T-helper 9 cell (primary cell): ENCODE measurements around the gene MEIOSIN.
"Not testable (repeated sequence)": the region's sequence is repeated elsewhere in the genome, so short reads cannot be mapped to it uniquely, and the experiment has no call there.

Experiments
- DNase-seq: peaks from one replicate; pipeline ENCODE4 v3.0.0-alpha.2; 2020

The MEIOSIN gene

DNA sequence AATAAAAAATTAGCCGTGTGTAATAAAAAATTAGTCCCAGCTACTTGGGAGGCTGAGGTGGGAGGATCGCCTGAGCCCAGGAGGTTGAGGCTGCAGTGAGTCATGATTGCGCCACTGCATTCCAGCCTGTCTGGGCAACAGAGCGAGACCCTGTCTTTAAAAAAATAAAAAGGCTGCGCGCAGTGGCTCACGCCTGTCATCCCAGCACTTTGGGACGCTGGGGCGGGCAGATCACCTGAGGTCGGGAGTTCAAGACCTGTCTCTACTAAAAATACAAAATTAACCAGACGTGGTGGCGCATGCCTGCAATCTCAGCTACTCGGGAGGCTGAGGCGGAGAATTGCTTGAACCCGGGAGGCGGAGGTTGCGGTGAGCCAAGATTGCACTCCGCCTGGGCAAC is 4.6 kb upstream of the MEIOSIN start:
- not testable (repeated sequence) for DNase-seq

GRCh38 chr19:45729800-45730290 is 3.4 kb upstream of the MEIOSIN start:
- no peak for DNase-seq

DNA sequence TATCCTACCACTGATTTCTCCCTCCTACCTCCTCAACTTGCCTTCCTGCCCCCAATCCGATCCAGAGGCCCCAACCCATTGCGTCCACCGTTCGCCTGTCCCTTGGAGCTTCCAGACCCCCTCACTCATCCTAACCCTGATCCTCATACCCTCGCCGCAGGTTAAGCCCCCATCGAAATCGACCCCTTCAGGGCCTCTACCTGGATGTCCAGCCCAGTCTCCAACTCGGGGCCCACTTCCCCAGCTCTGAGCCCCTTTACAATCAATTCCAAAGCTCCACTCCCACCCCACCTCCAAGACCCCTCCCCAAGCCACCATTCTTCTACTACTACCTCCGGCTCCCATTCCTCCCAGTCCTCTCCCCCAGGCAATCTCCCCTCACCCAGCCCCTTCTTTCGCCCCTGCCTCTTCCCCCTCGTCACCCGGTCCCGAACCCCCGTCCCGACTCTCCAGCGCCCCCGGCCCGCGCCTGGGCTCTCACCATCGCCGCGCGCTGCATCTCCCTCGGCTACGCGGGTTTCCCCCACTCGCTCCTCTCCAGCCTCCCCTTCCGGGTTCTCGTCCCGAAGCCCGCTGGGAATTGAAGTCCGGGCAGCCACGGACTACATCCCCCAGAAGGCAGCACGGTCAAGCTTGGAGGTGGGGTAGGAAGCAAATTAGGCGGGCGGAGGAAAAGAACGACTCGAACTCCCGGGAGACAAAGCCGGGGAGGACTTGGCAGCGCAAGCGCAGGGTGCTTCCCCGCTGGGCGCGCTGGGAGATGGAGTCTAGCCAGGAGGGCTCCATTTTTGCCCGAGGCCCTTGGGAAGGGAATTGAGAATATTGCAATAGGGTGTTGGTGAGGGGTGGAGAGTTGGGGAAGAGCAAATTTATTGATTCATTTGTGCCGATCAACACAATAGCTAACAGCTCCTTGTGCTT is 2.6 kb upstream of the MEIOSIN start, which contains the start of gene FBXO46:
Gene FBXO46 (minus strand): TSS at position 529 of the 921 bp plus-strand sequence. CDS start 17,401 bp downstream, outside the sequence.
- DNase-seq: peak; percentile 87

DNA sequence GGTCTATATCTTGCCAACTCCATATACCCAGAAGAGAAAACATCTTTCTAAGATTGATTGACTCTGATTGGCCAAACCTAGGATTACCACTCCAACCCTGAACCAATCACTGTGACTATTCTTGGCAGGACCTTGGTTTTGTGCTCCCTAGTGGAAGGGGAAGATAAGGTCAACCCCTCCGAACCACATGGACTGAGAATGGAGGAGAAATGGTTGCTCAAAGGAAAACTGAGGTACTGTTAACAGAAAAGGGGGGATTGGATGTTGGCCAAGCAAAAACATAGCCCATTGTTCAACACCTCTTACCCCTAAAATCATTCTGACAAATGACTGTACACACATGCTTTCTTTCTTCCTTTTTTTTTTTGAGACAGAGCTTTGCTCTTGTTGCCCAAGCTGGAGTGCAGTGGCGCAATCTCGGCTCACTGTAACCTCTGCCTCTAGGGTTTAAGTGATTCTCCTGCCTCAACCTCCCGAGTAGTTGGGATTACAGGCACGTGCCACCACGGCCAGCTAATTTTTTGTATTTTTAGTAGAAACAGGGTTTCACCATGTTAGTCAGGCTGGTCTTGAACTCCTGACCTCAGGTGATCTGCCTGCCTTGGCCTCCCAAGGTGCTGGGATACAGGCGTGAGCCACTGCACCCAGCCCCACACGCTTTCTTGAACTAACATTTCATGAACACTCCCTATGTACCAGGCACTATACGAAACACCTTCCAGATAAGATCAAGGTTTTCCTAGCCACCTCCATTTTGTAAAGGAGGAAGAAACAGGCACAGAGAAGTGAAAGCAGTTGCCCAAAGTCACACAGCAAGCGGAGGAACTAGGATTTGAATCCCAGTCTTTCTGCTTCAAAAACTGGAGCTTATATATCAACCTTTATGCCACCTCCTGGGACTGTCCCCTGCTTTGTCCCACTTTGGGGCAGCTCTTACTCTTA is 6.5 kb downstream of the MEIOSIN start:
- DNase-seq: no peak

- no peak for DNase-seq
These were observed 9.7 kb downstream of the MEIOSIN start for GRCh38 chr19:45742969-45743368.

DNA sequence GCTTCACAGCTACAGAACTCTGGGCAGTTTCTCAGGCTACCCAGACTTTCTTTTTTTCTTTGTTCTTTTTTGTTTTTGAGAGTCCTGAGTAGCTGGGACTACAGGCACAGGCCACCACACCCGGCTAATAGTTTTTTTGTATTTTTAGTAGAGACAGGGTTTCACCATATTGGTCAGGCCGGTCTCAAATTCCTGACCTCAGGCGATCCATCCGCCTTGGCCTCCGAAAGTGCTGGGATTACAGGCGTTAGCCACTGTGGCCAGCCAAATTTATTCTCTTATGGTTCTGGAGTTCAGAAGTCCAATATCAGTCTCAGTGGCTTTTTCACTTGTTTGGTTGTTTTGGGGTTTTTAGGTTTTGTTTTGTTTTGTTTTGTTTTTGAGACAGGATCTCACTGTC is 12.4 kb downstream of the MEIOSIN start:
- no peak for DNase-seq

- no peak for DNase-seq
These were observed 13.6 kb downstream of the MEIOSIN start for GRCh38 chr19:45746866-45747265.

DNA sequence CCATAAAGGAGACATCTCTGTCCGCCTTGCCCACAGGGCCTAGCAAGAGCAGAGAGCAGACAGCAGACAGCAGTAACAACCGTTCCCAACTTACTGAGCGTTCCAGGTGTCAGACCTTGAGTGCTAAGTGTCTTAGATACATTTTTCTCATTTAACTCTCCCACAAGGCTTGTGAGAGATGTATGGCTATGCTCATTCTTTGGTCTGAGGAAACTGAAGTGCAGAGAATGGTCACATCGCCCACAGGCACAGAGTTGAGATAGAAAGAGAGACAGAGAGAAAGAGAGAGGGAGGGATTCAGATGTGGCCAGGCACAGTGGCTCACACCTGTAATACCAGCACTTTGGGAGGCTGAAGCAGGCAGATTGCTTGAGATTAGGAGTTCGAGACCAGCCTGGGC is 14.3 kb downstream of the MEIOSIN start:
- no peak for DNase-seq

GRCh38 chr19:45751483-45751882 is 18.2 kb downstream of the MEIOSIN start:
- DNase-seq: not testable (repeated sequence)

- DNase-seq: no peak
These were observed 19.4 kb downstream of the MEIOSIN start for GRCh38 chr19:45752639-45753038.

GRCh38 chr19:45753548-45753947 is 20.3 kb downstream of the MEIOSIN start:
- no peak for DNase-seq

GRCh38 chr19:45754323-45754722 is 21.1 kb downstream of the MEIOSIN start:
- no peak for DNase-seq

GRCh38 chr19:45757695-45758094 is 24.5 kb downstream of the MEIOSIN start:
- no peak for DNase-seq

DNA sequence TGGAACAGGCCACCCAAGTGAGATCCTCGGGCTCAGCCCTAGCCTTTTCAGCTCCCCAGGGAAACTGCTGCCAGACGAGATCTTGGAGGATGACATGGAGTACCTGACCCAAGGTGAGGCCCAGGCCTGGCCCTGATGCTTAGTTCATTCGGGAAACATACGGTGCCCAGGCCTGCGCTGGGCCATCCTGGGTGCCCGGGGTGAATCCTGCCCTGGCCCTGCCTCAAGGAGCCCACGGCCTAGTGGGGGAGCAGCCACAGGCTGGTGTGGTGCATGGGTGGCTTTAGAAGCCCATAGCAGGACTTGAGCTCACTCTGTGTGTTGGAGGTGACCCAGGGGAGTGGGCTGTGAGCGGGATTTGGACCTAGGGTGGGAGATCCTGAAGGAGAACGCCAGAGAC is 25.7 kb downstream of the MEIOSIN start:
- no peak for DNase-seq

DNA sequence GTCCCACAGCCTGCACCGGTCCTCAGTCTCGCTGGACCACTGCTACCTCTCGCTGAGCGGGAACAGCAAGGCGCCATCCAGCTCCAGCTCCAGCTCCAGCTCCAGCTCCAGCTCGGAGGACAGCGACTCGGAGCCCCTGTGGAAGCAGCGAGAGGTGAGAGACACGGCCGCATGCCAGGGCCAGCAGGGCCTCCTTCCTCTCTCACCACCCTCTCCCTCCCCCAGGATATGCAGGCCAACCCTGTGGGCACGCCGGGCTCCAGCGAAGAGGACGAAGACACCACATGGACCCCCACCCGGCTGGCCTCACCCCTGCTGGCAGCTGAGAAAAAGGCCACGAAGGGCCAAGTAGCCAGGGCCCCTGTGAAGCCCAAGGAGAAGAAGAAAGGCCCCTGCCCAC is 28.5 kb downstream of the MEIOSIN start:
- DNase-seq: no peak

DNA sequence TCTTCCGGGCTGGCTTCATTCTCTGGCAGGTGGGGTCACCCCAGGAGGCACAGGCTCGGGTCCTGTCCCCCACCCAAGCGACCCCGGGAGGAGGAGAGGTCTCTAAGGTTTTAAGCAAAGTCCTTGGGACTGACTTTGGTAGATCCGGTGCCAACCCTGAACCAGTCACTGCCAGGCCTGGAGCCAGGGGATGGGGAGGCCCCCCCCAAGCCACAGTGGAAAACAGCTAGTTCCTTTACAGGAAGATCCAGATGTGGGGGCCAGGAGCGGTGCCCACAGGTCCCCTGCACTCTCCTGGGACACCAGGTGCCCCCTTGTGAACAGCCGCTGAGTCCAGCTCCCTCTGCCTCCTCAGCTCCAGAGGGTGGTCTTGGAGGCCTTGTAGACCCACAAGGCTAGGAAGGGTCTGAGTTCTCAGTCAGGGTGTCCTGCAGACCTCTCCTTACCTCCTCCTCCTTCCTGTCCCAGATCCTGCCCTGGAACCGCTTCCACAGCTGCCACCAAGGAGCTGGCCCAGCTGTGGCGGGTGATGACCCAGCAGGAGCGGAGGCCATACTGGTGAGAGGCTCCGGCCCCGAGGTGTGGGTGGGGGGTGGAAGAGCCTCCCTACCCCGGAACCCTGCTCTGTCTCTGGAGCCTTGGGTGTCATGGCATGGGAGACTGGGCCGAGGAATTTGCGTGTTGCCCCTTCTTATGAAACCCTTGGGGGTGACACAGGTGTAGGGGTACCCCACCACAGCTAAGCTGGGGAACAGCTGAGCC is 29.8 kb downstream of the MEIOSIN start:
- no peak for DNase-seq

DNA sequence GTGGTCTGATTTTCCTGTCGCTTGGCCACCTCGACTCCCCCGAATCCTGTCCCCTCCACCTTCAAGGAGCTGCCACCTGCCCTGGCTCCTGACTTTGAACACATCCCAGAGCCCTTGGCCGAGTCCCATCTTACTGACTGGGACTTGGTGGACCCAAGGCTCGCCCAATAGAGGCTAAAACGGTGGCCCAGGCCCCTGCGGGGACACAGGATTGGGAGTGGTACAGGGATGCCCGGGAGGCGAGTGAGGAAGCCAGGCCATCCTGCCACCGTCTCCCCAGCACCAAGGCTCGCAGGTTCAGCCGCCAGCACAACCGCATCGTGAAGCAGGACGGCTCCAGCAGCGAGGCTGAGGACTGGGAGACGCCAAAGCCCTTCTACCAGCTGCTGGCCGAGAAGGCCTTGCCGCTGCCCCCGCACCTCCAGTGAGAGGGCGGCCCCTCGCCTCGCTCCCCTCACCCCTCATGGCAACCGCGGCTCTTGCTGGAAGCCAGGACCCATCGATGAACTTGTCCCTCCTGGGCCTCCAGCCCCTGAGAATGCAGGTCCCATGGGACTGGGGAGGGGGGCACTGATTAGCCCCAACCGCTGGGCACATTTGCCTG is 30.6 kb downstream of the MEIOSIN start:
- no peak for DNase-seq

DNA sequence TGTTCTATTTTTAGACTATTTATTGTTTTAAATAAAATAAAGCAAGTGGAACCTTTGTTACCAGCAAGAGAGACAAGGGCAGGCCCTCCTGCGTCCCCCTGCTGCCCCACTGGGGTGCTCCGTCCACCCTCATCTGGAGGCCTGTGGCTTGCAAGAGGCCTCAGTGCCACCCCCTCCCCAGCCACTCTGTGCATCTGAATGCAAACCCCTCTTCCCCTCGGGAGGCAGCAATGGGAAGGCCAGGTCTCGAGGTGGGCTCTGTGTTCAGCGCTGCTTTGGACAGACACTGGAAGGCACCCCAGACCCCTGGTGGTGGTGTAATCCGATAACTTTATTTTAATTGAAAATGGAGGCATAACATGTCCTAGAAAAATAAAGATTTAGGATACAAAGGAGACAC is 31.2 kb downstream of the MEIOSIN start:
- DNase-seq: no peak

- no peak for DNase-seq
These were observed 31.9 kb downstream of the MEIOSIN start for GRCh38 chr19:45764945-45765701.

DNA sequence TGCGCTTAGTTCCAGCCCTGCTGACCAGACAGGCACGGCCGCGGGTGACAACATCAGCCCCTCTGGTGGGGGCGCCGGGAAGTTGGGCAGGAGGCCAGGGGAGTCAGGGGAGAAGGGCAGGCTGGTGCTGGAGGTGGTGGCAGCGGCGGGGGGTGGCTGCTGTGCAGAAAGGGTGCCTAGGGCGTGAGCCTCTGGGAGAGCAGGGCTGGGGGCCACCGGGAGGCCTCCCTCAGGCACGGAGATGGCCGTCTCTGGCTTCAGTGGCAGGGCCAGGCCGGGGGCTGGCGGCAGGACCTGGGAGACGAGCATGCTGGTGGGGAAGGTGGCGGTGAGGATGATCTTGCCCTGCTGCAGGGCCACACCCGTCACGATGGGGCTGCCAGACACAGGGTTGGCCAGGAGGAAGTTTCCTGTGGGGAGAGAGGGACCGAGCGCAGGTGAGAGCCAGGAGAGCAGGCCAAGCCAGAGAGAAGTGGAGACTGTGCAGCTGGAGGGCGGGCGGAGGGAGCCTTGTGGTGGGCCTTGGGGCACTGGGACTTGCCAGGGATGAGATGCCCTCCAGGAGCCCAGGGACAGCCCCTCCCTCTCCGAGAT is 32.6 kb downstream of the MEIOSIN start:
- no peak for DNase-seq
